Stomach (tissue), 4 donors: Measurements from ENCODE around the gene IL20RB.

Source experiments
- EP300 ChIP-seq: sonication (generic); formaldehyde crosslinking; IDR thresholded peaks from one replicate; pipeline ENCODE4 v1.6.1; 2017; ENCODE audit warnings: antibody characterized with exemption
- POLR2A ChIP-seq, 4 donors: fragments of 450-650 bp; IDR thresholded peaks; one replicate each; pipeline ENCODE4 v1.6.1; 2016; ENCODE audit warnings: antibody characterized with exemption in 4 of 4, control low read depth in 2 of 4, mild to moderate bottlenecking in 1 of 4, moderate library complexity in 1 of 4
- POLR2AphosphoS5 ChIP-seq, 3 donors: sonication (generic); formaldehyde crosslinking; IDR thresholded peaks; one replicate each; pipeline ENCODE4 v1.6.1; 2016; ENCODE audit warnings: antibody characterized with exemption in 3 of 3
- TF ChIP-seq, protein P1 (sequence below), 7 experiments: fragments of 450-650 bp in 4 of 7; fragments of 200-600 bp in 3 of 7; sonication (generic) in 3 of 7; IDR thresholded peaks; one replicate each; pipeline ENCODE4 v1.5.1; 2016 to 2019; ENCODE audit warnings: antibody characterized with exemption in 7 of 7, control low read depth in 2 of 7, mild to moderate bottlenecking in 1 of 7

DNA sequence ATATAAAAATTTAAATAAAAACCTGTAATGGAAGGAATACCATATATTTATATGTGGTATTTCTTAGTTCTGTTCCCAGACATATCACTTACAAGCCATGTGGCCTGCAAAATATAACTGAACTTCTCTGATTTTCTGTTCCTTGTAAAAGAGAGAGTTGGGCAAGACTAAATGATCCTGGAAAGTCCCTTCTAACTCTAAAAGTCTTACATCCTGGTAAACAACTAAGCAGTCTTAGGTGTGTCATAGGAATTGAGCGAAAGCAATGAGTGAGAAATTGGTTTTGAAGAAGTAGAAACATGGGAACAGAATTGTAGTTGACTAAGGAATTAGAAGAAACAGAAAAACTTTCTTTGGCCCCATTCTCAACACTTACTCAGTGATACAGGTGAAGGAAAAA, 25.3 kb upstream of the IL20RB start:
- TF ChIP-seq, protein P1, sequence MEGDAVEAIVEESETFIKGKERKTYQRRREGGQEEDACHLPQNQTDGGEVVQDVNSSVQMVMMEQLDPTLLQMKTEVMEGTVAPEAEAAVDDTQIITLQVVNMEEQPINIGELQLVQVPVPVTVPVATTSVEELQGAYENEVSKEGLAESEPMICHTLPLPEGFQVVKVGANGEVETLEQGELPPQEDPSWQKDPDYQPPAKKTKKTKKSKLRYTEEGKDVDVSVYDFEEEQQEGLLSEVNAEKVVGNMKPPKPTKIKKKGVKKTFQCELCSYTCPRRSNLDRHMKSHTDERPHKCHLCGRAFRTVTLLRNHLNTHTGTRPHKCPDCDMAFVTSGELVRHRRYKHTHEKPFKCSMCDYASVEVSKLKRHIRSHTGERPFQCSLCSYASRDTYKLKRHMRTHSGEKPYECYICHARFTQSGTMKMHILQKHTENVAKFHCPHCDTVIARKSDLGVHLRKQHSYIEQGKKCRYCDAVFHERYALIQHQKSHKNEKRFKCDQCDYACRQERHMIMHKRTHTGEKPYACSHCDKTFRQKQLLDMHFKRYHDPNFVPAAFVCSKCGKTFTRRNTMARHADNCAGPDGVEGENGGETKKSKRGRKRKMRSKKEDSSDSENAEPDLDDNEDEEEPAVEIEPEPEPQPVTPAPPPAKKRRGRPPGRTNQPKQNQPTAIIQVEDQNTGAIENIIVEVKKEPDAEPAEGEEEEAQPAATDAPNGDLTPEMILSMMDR (IDR thresholded peaks at IDR 0.05): no peak
- TF ChIP-seq POLR2A (IDR thresholded peaks at IDR 0.05) (no peak), EP300 (no peak), POLR2AphosphoS5 (IDR thresholded peaks at IDR 0.05) (no peak)
